ENCODE measurements around the gene PPP1R16B.

DNA sequence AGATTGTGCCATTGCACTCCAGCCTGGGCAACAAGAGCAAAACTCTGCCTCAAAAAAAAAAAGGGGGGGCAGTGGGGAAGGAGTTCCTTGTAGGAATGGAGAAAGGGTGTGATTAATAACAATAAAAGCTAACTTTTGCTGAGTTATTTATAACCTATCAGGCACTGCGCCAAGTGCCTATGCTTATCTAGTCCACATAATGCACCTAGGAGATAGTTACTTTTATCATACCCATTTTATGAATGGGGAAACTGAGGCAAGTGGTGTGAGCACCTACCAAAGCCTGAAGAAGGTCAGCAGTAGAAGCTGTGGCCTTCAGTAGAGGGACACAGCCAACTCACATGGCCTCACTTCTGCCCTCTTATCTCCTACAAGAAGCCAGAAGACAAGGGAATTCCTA is 13.6 kb upstream of the PPP1R16B start:
- TF ChIP-seq, protein P1, sequence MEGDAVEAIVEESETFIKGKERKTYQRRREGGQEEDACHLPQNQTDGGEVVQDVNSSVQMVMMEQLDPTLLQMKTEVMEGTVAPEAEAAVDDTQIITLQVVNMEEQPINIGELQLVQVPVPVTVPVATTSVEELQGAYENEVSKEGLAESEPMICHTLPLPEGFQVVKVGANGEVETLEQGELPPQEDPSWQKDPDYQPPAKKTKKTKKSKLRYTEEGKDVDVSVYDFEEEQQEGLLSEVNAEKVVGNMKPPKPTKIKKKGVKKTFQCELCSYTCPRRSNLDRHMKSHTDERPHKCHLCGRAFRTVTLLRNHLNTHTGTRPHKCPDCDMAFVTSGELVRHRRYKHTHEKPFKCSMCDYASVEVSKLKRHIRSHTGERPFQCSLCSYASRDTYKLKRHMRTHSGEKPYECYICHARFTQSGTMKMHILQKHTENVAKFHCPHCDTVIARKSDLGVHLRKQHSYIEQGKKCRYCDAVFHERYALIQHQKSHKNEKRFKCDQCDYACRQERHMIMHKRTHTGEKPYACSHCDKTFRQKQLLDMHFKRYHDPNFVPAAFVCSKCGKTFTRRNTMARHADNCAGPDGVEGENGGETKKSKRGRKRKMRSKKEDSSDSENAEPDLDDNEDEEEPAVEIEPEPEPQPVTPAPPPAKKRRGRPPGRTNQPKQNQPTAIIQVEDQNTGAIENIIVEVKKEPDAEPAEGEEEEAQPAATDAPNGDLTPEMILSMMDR (IDR thresholded peaks at IDR 0.05; ENCODE audit: low read length): no peak
- no peak for TF ChIP-seq EZH2 (IDR thresholded peaks at IDR 0.05; ENCODE audit: borderline replicate concordance, low read length)

Measured in OCI-LY1 (cell line).